GM23248 (cell line): ENCODE measurements around the gene LSM3. TPM values are rescaled to one million over a fixed set of nuclear protein-coding genes. Genes with fewer than 3 reads are reported as not detected.

Experiments
- DNase-seq: peaks from one replicate; pipeline ENCODE4 v3.0.0-alpha.2; 2015
- H2AFZ ChIP-seq: fragments of 200-600 bp; sonication (generic); 2 replicates; pipeline ENCODE4 v1.6.1; 2016; ENCODE audit warnings: antibody characterized with exemption
- H3F3A ChIP-seq: fragments of 200-600 bp; sonication (generic); 2 replicates; pipeline ENCODE4 v1.6.1; 2016; ENCODE audit warnings: mild to moderate bottlenecking, antibody characterized with exemption, mixed run types; ENCODE audit not compliant: insufficient read depth
- H3K27ac ChIP-seq: fragments of 200-600 bp; sonication (generic); 2 replicates; pipeline ENCODE4 v1.5.1; 2016; ENCODE audit warnings: mild to moderate bottlenecking
- H3K27me3 ChIP-seq: fragments of 200-600 bp; sonication (generic); replicated peaks from 2 replicates; pipeline ENCODE4 v1.6.1; 2016; ENCODE audit warnings: mild to moderate bottlenecking; ENCODE audit not compliant: insufficient read depth
- H3K36me3 ChIP-seq: fragments of 200-600 bp; sonication (generic); 2 replicates; pipeline ENCODE4 v1.6.1; 2016; ENCODE audit warnings: low read depth, mild to moderate bottlenecking
- H3K4me1 ChIP-seq: fragments of 200-600 bp; sonication (generic); 2 replicates; pipeline ENCODE4 v1.6.1; 2016; ENCODE audit warnings: mild to moderate bottlenecking; ENCODE audit not compliant: insufficient read depth
- H3K4me2 ChIP-seq: fragments of 200-600 bp; sonication (generic); one replicate; pipeline ENCODE4 v1.6.1; 2016; ENCODE audit warnings: mild to moderate bottlenecking; ENCODE audit not compliant: unreplicated experiment
- H3K4me3 ChIP-seq: fragments of 200-600 bp; sonication (generic); 2 replicates; pipeline ENCODE4 v1.5.1; 2016; ENCODE audit warnings: mild to moderate bottlenecking
- H3K79me2 ChIP-seq: fragments of 200-600 bp; sonication (generic); 2 replicates; pipeline ENCODE4 v1.6.1; 2016; ENCODE audit warnings: mild to moderate bottlenecking; ENCODE audit not compliant: insufficient read depth
- H3K9ac ChIP-seq: fragments of 200-600 bp; sonication (generic); 2 replicates; pipeline ENCODE4 v1.6.1; 2016; ENCODE audit warnings: mild to moderate bottlenecking
- H3K9me2 ChIP-seq: fragments of 200-600 bp; sonication (generic); 2 replicates; pipeline ENCODE4 v1.6.1; 2016; ENCODE audit warnings: mixed run types, mild to moderate bottlenecking, moderate library complexity; ENCODE audit not compliant: insufficient read depth
- H3K9me3 ChIP-seq: fragments of 200-600 bp; sonication (generic); one replicate; pipeline ENCODE4 v1.6.1; 2017; ENCODE audit warnings: low read depth
- H4K20me1 ChIP-seq: fragments of 200-600 bp; sonication (generic); 2 replicates; pipeline ENCODE4 v1.6.0; 2016; ENCODE audit not compliant: insufficient read depth
- EZH2 ChIP-seq: fragments of 200-600 bp; sonication (generic); IDR thresholded peaks from 2 replicates; pipeline ENCODE4 v1.6.1; 2018; ENCODE audit warnings: antibody characterized with exemption, mild to moderate bottlenecking; ENCODE audit not compliant: insufficient read depth, poor library complexity, severe bottlenecking
- EZH2phosphoT487 ChIP-seq: fragments of 200-600 bp; sonication (generic); IDR thresholded peaks from 2 replicates; pipeline ENCODE4 v1.6.1; 2018; ENCODE audit warnings: antibody characterized with exemption, moderate library complexity, mild to moderate bottlenecking, low read depth; ENCODE audit not compliant: insufficient read depth
- WGBS, 2 experiments: methylation state at CpG; one replicate each; pipeline ENCODE4 v1.1.6; 2015 to 2017; ENCODE audit warnings: low lambda C conversion rate in 2 of 2, low coverage in 1 of 2; ENCODE audit errors: missing lambda C conversion rate in 2 of 2; 5-methylcytosine and 5-hydroxymethylcytosine counted together
- in situ Hi-C: fragments of 300-500 bp; cut with MboI; formaldehyde crosslinking; loops from 2 replicates; pipeline ENCODE4 v1.15.0; 2020
- polyA plus RNA-seq: library from polyadenylated mRNA; unstranded; fragments of >200 nt; fragmentation: Nextera tagmentation; extraction: Ambion mirVana; gene quantifications from 2 replicates; pipeline ENCODE4 v1.2.1, GENCODE V29; 2016
- total RNA-seq: library from RNA; depleted of rRNA; stranded (reverse); fragments of >200 nt; shearing (Covaris generic); gene quantifications from 2 replicates; pipeline ENCODE4 v1.2.3, GENCODE V29; 2014; rRNA removed

The LSM3 gene
- total RNA-seq, result 9.4 and 10.4 TPM in 2 replicates
- polyA plus RNA-seq, result 32.3 and 32.4 TPM in 2 replicates

DNA sequence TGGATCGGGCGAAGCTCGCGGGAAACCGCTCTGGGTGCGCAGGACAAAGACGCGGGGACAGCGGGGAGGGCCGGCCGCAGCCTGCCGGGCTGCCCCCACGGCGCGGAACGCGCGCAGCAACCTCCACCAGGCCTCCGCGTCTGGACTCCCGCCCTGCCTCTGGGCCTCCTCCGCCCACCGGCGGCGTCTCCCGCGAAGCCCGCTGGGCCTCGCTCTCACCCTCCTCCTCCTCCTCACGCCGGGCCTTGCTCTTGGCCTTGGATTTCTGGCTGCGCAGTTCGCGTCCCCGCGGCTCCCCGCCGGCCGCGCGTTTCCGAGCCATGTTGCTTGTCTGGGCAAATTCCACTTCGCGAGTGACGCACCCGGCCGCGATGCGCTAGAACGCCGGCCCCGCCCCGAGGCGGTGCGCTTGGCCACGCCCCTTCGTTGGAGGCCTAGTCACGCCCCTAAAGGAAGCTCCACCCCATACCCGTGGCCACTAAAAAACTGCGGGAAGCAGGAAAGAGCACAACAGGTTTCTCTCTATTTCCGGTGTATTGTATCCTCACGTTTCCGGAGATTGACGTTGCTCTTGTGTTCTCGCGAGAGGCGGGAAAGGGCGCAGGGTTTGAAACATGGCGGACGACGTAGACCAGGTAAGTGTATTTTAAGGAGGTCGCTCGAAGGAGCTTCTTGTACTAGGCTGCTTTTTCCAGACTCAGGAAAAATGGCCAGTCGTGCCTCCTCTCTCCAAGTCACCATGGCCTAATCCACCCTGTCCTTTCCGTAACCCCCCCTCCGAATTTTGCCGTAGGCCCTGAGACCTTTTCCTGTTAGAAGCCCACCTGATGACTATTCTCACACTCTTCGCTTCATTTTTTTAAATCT, at the start of gene LSM3, which contains the start of gene XPC:
Gene LSM3 (plus strand): TSS at position 571 of the 867 bp plus-strand sequence. CDS start 44 bp downstream, at position 615.
Gene XPC (minus strand): TSS at position 355 of the 867 bp plus-strand sequence. CDS start 33 bp downstream, at position 322.
- no peaks in the 10 kb centered on the region for H3K9me3 ChIP-seq
- H3K27ac ChIP-seq, result peak within 1 kb of the TSS; percentile 84
- H3K4me3 ChIP-seq, result peak within 1 kb of the TSS; percentile 96
- in situ Hi-C loops, result no loop called here
- no peaks in the 10 kb centered on the region for H3K9me2 ChIP-seq
- DNase-seq, result peak; percentile 99
- H3K4me1 ChIP-seq, result peaks cover 46% of the 10 kb centered on the region
- H2AFZ ChIP-seq, result peak within 1 kb of the TSS; percentile 93
- 1 to 2% methylated on average over 67 to 70 of the region's 78 CpGs for WGBS, 2 experiments
- TF ChIP-seq EZH2phosphoT487, result no peak
- TF ChIP-seq EZH2, result no peak
- H3F3A ChIP-seq, result peaks cover 30% of the 10 kb centered on the region
- H3K79me2 ChIP-seq, result peaks cover 93% of the 10 kb centered on the region
- H3K4me2 ChIP-seq, result peak within 1 kb of the TSS; percentile 99
- peak within 1 kb of the TSS; percentile 94 for H3K9ac ChIP-seq
- H3K27me3 ChIP-seq, result no peaks in the 10 kb centered on the region
- H4K20me1 ChIP-seq, result no peaks in the 10 kb centered on the region
- H3K36me3 ChIP-seq, result peaks cover 12% of the 10 kb centered on the region

- Histone ChIP-seq H3K79me2 (peaks cover 68% of the 10 kb centered on the region), H3K9me3 (no peaks in the 10 kb centered on the region), H3K4me1 (peaks cover 17% of the 10 kb centered on the region), H3K36me3 (peaks cover 52% of the 10 kb centered on the region), H3F3A (peaks cover 11% of the 10 kb centered on the region), H3K27ac (no peak overlapping the region), H3K27me3 (no peaks in the 10 kb centered on the region), H3K4me2 (no peak overlapping the region), H3K9ac (no peak overlapping the region), H3K9me2 (no peaks in the 10 kb centered on the region), H2AFZ (no peak overlapping the region), H4K20me1 (no peaks in the 10 kb centered on the region; the same call in 1 of the 2 replicates), H3K4me3 (no peak overlapping the region)
- DNase-seq, result no peak
- in situ Hi-C loops, result no loop called here
- TF ChIP-seq EZH2phosphoT487, result no peak
- no peak for TF ChIP-seq EZH2
- WGBS, 2 experiments, result 97 to 98% methylated on average over 6 of the region's 6 CpGs
Observed at GRCh38 chr3:14129296-14129695, 49.3 kb upstream of the LSM3 start.

- TF ChIP-seq EZH2phosphoT487 (no peak), EZH2 (no peak)
- Histone ChIP-seq H2AFZ (no peak overlapping the region), H3K4me1 (peaks cover 17% of the 10 kb centered on the region), H3K79me2 (peaks cover 66% of the 10 kb centered on the region), H3K9me2 (no peaks in the 10 kb centered on the region), H3F3A (peaks cover 11% of the 10 kb centered on the region), H3K9ac (no peak overlapping the region), H3K4me2 (no peak overlapping the region), H3K27me3 (no peaks in the 10 kb centered on the region), H3K27ac (no peak overlapping the region), H3K9me3 (no peaks in the 10 kb centered on the region), H3K4me3 (no peak overlapping the region), H4K20me1 (no peaks in the 10 kb centered on the region; the same call in 1 of the 2 replicates), H3K36me3 (peaks cover 59% of the 10 kb centered on the region)
- in situ Hi-C loops, result no loop called here
- DNase-seq, result no peak
- WGBS, 2 experiments, result 98 to 100% methylated on average over 4 of the region's 4 CpGs
Observed at GRCh38 chr3:14130230-14130629, 48.4 kb upstream of the LSM3 start.

DNA sequence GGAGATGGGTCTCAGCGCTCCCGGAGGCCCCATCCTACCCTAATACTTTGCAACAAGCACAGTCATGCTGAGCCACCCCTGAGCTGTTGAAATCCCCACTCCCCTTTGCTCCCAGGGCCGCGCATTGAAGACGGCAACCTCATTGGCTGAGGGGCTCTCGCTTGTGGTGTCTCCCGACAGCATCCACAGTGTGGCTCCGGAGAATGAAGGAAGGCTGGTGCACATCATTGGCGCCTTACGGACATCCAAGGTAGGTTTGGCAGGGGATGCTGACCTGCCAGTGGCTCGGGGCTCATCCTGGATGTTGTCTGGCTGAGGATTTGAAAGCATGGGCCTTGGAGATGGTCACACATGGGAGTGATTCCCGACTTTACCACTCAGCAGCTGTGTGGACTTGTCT, 47.9 kb upstream of the LSM3 start:
- no peaks in the 10 kb centered on the region for H3K27me3 ChIP-seq
- peaks cover 64% of the 10 kb centered on the region for H3K36me3 ChIP-seq
- TF ChIP-seq EZH2 (no peak), EZH2phosphoT487 (no peak)
- 96 to 98% methylated on average over 12 of the region's 12 CpGs for WGBS, 2 experiments
- no peak overlapping the region for H3K4me3 ChIP-seq
- peaks cover 66% of the 10 kb centered on the region for H3K79me2 ChIP-seq
- DNase-seq, result no peak
- peaks cover 11% of the 10 kb centered on the region for H3F3A ChIP-seq
- no peaks in the 10 kb centered on the region for H3K9me3 ChIP-seq
- H3K4me2 ChIP-seq, result no peak overlapping the region
- H3K27ac ChIP-seq, result no peak overlapping the region
- no peaks in the 10 kb centered on the region; the same call in 1 of the 2 replicates for H4K20me1 ChIP-seq
- no peak overlapping the region for H2AFZ ChIP-seq
- H3K4me1 ChIP-seq, result peaks cover 17% of the 10 kb centered on the region
- no peaks in the 10 kb centered on the region for H3K9me2 ChIP-seq
- in situ Hi-C loops, result no loop called here
- no peak overlapping the region for H3K9ac ChIP-seq
